HL-60 (cell line): Measurements from ENCODE around the gene TMEM50A.

Source experiments
- DNase-seq, 2 experiments: peaks; one replicate each; pipeline ENCODE4 v3.0.0-alpha.2; 2010 to 2020; ENCODE audit warnings: low read depth in 1 of 2, low spot score in 1 of 2
- H3K27ac ChIP-seq: fragments of 250-450 bp; sonication (Bioruptor Pico); replicated peaks from 2 replicates; pipeline ENCODE4 v1.5.1; 2020; ENCODE audit warnings: mild to moderate bottlenecking, moderate library complexity
- H3K27me3 ChIP-seq: fragments of 250-450 bp; sonication (Bioruptor Pico); 2 replicates; pipeline ENCODE4 v1.5.1; 2021; ENCODE audit warnings: mild to moderate bottlenecking, moderate library complexity; ENCODE audit not compliant: insufficient read depth, poor library complexity, severe bottlenecking
- H3K4me3 ChIP-seq: replicated peaks from 2 replicates; pipeline ENCODE4 v1.5.1; 2011; ENCODE audit warnings: mild to moderate bottlenecking, control low read depth, low read length; ENCODE audit not compliant: insufficient read depth
- CTCF ChIP-seq: IDR thresholded peaks from one replicate; pipeline ENCODE4 v1.5.1; 2011; ENCODE audit warnings: low read length, control low read depth, inconsistent platforms; ENCODE audit not compliant: insufficient read depth
- GABPA ChIP-seq: IDR thresholded peaks from 2 replicates; pipeline ENCODE4 v1.6.1; 2012; ENCODE audit warnings: low read depth
- POLR2AphosphoS5 ChIP-seq: IDR thresholded peaks from 2 replicates; pipeline ENCODE4 v1.6.1; 2012; ENCODE audit warnings: low read depth
- REST ChIP-seq: IDR thresholded peaks from 2 replicates; pipeline ENCODE4 v1.6.1; 2012; ENCODE audit warnings: low read depth; ENCODE audit not compliant: insufficient replicate concordance
- SPI1 ChIP-seq: IDR thresholded peaks from 2 replicates; pipeline ENCODE4 v1.6.1; 2012; ENCODE audit warnings: low read depth, mild to moderate bottlenecking, borderline replicate concordance

TMEM50A gene

GRCh38 chr1:25355841-25356395 lies 17.8 kb downstream of the TMEM50A start:
- Histone ChIP-seq H3K4me3 (no peak overlapping the region), H3K27ac (no peak overlapping the region), H3K27me3 (no peaks in the 10 kb centered on the region)
- no peak for DNase-seq
- no peak for TF ChIP-seq POLR2AphosphoS5
- TF ChIP-seq GABPA, result no peak
- no peak for TF ChIP-seq REST
- TF ChIP-seq SPI1, result no peak
- no peak for TF ChIP-seq CTCF

- Histone ChIP-seq H3K4me3 (no peak overlapping the region), H3K27ac (no peak overlapping the region), H3K27me3 (no peaks in the 10 kb centered on the region)
- no peak for TF ChIP-seq SPI1
- TF ChIP-seq GABPA, result no peak
- no peak for TF ChIP-seq POLR2AphosphoS5
- no peak for TF ChIP-seq CTCF
- no peak for TF ChIP-seq REST
- DNase-seq, result no peak
These were observed 18.3 kb downstream of the TMEM50A start for GRCh38 chr1:25356441-25356840.

GRCh38 chr1:25356848-25357247 lies 18.7 kb downstream of the TMEM50A start:
- Histone ChIP-seq H3K27me3 (no peaks in the 10 kb centered on the region), H3K27ac (no peak overlapping the region), H3K4me3 (no peak overlapping the region)
- TF ChIP-seq CTCF (no peak), REST (no peak), POLR2AphosphoS5 (no peak), SPI1 (no peak), GABPA (no peak)
- DNase-seq, result no peak
